K562 treated with DMSO at 1 percent for 24 hours (cell line): Measurements from ENCODE around the gene GOLPH3L. TPM values are rescaled to one million over a fixed set of nuclear protein-coding genes. Genes with fewer than 3 reads are reported as not detected.

Experiments
- total RNA-seq: library from RNA; unstranded; fragments of 300-600 nt; gene quantifications from 2 replicates; pipeline ENCODE4 v1.2.3, GENCODE V29; 2022; ENCODE audit warnings: low read depth; ENCODE audit not compliant: insufficient read depth

Gene GOLPH3L
- 17.0 and 19.0 TPM in 2 replicates for total RNA-seq

DNA sequence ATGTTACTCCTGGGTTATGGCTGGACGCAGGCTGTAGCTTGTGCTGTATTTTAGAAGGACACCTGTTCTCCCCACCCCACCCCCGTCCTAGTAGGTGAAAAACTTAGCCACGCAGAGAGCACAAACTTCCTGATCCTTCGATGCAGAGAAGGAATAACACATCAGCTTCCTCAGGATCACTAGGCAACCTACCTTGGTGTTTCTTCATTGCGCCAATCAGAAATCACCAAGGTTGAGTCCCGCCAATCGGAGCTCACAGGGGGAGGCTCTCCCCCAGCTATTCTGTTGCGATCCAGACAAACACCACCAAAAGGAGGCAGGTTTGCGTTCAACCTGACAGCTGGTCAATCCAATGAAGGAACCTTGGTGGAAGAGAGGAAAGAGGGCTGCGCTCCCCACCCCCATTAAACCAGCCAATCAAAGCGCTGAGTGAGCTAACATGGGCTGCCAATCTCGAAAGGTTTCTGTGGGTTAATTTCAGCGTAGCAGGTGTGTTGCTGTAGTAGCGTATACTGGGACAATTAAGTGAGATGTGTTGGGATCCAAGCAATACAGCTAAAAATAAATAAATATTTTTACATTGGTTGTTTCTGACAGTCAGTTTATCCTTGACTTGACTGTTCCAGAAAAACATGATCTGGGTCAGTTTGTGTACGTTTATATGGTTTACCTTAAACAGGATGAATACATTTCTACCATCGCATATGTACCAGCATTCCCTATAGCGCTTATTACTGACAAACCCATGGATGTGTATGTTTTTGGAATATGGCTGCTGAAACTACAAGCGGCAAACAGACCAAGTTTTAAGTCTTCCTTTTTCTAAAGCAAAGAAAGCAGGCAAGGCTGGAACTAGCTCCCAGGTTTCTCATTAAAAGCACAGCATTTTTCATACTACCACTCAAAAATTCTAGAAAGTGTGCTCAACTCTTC, at the start of gene GOLPH3L:
Gene GOLPH3L (minus strand): TSS at position 160 of the 933 bp plus-strand sequence. CDS start 2,316 bp downstream, outside the sequence.

GRCh38 chr1:150720703-150721102, 23.7 kb upstream of the GOLPH3L start, which contains the start of gene HORMAD1:
TSS of gene HORMAD1 (minus strand) at chr1:150720895. CDS start at chr1:150719505, 1,390 bp downstream.

DNA sequence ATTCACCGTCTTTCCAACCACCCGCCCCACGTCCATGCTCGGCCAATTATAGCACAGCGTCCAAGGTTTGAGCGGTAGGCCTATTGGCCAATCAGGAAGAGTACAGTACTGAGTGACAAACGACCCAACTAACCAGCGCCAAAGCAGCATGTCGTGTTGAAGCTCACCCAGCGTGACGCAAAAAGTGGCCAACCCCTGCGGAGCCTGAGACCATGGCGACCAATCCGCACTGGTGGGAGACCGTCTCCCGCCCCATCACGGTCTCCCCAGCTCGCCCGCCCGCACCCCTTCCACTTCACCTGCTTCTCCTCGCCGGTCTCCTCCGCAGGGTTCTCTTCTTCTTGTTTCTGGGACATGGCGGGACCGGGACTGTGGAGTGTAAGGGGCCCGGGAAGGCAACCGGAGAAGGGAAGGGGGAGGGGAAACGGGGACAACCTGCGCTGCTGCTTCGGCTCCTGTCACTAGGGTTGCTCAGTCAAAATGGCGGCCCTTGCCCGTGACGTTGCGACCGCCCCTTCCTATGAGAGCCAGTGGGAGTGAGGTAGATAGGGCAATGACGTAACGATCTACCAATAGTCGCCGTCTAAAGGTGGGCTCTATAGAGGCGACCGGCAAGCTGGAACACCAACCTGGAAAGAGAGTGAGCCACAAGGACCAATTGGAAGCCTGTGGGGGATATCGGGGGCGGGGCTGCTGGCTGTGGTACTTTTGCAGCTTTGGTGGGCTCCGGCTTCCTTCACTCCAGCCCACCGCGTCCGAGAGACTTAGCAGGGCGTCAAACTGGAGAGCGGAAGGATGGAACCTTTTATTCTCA, 67.6 kb downstream of the GOLPH3L start, which contains the start of gene ENSA:
Gene ENSA (minus strand): TSS at position 498 of the 814 bp plus-strand sequence. CDS start 142 bp downstream, at position 356.

Other genes starting within 250 kb of the GOLPH3L start
- gene TARS2, start 209.7 kb downstream of the GOLPH3L start, total RNA-seq: 50.9 and 53.0 TPM in 2 replicates
- 28.7 and 31.0 TPM in 2 replicates for gene ECM1, start 189.0 kb downstream of the GOLPH3L start, total RNA-seq
- gene FALEC, start 181.4 kb downstream of the GOLPH3L start, total RNA-seq: not detected in 2 replicates
- 102 and 104 TPM in 2 replicates for gene ADAMTSL4, start 147.7 kb downstream of the GOLPH3L start, total RNA-seq
- 94.0 and 96.6 TPM in 2 replicates for gene MCL1, start 117.5 kb downstream of the GOLPH3L start, total RNA-seq
- 151 and 155 TPM in 2 replicates for gene ENSA, start 67.5 kb downstream of the GOLPH3L start, total RNA-seq
- not detected in 2 replicates for gene HORMAD1, start 23.7 kb upstream of the GOLPH3L start, total RNA-seq
- 22.6 and 28.0 TPM in 2 replicates for gene CTSS, start 68.6 kb upstream of the GOLPH3L start, total RNA-seq
- 4.4 and 4.6 TPM in 2 replicates for gene CTSK, start 111.1 kb upstream of the GOLPH3L start, total RNA-seq
- 26.6 and 30.1 TPM in 2 replicates for gene ARNT, start 179.4 kb upstream of the GOLPH3L start, total RNA-seq
- gene CTXND2, start 190.0 kb upstream of the GOLPH3L start, total RNA-seq: not detected in 2 replicates
- gene SETDB1, start 229.2 kb upstream of the GOLPH3L start, total RNA-seq: 21.8 and 27.0 TPM in 2 replicates